Endometrial microvascular endothelial cells (primary cell): ENCODE data around the gene ACBD6. TPM values are rescaled to one million over a fixed set of nuclear protein-coding genes. Genes with fewer than 3 reads are reported as not detected.
"Not testable (repeated sequence)": the region's sequence is repeated elsewhere in the genome, so short reads cannot be mapped to it uniquely, and the experiment has no call there.

ENCODE experiments used
- in situ Hi-C: cut with HindIII; loops from 2 replicates; pipeline ENCODE4 v1.10.0; 2017; ENCODE audit warnings: low sequenced_read_pairs, low pct_unique_long_range_greater_than_20kb; ENCODE audit errors: inconsistent ontology term
- total RNA-seq: library from RNA; depleted of rRNA; stranded (reverse); fragments of >200 nt; gene quantifications from one replicate; pipeline ENCODE4 v1.2.3, GENCODE V29; 2015; ENCODE audit errors: inconsistent ontology term

ACBD6 gene
- total RNA-seq, 1 donor from 2014 or later = 64.3 TPM

GRCh38 chr1:180503280-180503862 is 994 bp upstream of the ACBD6 start:
- in situ Hi-C loops = loop anchor here (25.0 kb wide), 1 partner anchor 659 kb away; no protein-coding TSS in a partner anchor

- in situ Hi-C loops = loop anchor here (25.0 kb wide), 1 partner anchor 660 kb away; no protein-coding TSS in a partner anchor
These were observed 464 bp downstream of the ACBD6 start for GRCh38 chr1:180501865-180502360.

- in situ Hi-C loops = loop anchor here (25.0 kb wide), 1 partner anchor 662 kb away; no protein-coding TSS in a partner anchor
These were observed 1.7 kb downstream of the ACBD6 start for GRCh38 chr1:180500689-180501088.

- in situ Hi-C loops = no loop called here
These were observed 3.8 kb downstream of the ACBD6 start for GRCh38 chr1:180498594-180498993.

GRCh38 chr1:180497826-180498225 is 4.6 kb downstream of the ACBD6 start:
- in situ Hi-C loops = no loop called here

GRCh38 chr1:180494370-180494769 is 8.0 kb downstream of the ACBD6 start:
- in situ Hi-C loops = no loop called here

GRCh38 chr1:180489976-180490375 is 12.4 kb downstream of the ACBD6 start:
- in situ Hi-C loops = no loop called here

GRCh38 chr1:180489313-180489712 is 13.1 kb downstream of the ACBD6 start:
- in situ Hi-C loops = no loop called here

- in situ Hi-C loops = no loop called here
These were observed 13.7 kb downstream of the ACBD6 start for GRCh38 chr1:180488661-180489060.

GRCh38 chr1:180486092-180486491 is 16.3 kb downstream of the ACBD6 start:
- in situ Hi-C loops = no loop called here

GRCh38 chr1:180484490-180484889 is 17.9 kb downstream of the ACBD6 start:
- in situ Hi-C loops = no loop called here

- in situ Hi-C loops = no loop called here
These were observed 19.7 kb downstream of the ACBD6 start for GRCh38 chr1:180482425-180483275.

GRCh38 chr1:180470031-180470430 is 32.3 kb downstream of the ACBD6 start:
- in situ Hi-C loops = no loop called here

- in situ Hi-C loops = no loop called here
These were observed 34.1 kb downstream of the ACBD6 start for GRCh38 chr1:180468311-180468710.

- in situ Hi-C loops = no loop called here
These were observed 40.3 kb downstream of the ACBD6 start for GRCh38 chr1:180462102-180462501.

GRCh38 chr1:180461682-180462081 is 40.7 kb downstream of the ACBD6 start:
- in situ Hi-C loops = not testable (repeated sequence)

- in situ Hi-C loops = no loop called here
These were observed 43.6 kb downstream of the ACBD6 start for GRCh38 chr1:180458807-180459206.

- in situ Hi-C loops = no loop called here
These were observed 46.2 kb downstream of the ACBD6 start for GRCh38 chr1:180456191-180456590.

- in situ Hi-C loops = no loop called here
These were observed 50.9 kb downstream of the ACBD6 start for GRCh38 chr1:180451504-180451903.

GRCh38 chr1:180444522-180444921 is 57.9 kb downstream of the ACBD6 start:
- in situ Hi-C loops = no loop called here
